Activated naive CD4-positive, alpha-beta T cell treated with anti-CD3 and anti-CD28 coated beads for 36 hours (primary cell): ENCODE measurements around the gene SHISAL1. TPM values are rescaled to one million over a fixed set of nuclear protein-coding genes. Genes with fewer than 3 reads are reported as not detected.

ENCODE experiments used
- CTCF ChIA-PET: fragments of 350-600 bp; sonication (Branson Sonifier 250); formaldehyde crosslinking; loops from one replicate; lab custom pipeline; 2021; ENCODE audit warnings: antibody characterized with exemption; lab: Charles Lee
- DNase-seq: peaks from one replicate; pipeline ENCODE4 v3.0.0-alpha.2; 2020
- H3K27ac Mint-ChIP-seq: one replicate; pipeline ENCODE4 v1.8.0; 2021; ENCODE audit warnings: mild to moderate bottlenecking, mixed read lengths
- H3K27me3 Mint-ChIP-seq: one replicate; pipeline ENCODE4 v1.8.0; 2021; ENCODE audit warnings: low read depth, mixed read lengths
- H3K36me3 Mint-ChIP-seq: one replicate; pipeline ENCODE4 v1.8.0; 2021; ENCODE audit warnings: low read depth, mixed read lengths
- H3K4me1 Mint-ChIP-seq: one replicate; pipeline ENCODE4 v1.8.0; 2021; ENCODE audit warnings: low read depth, mixed read lengths
- H3K4me3 Mint-ChIP-seq: one replicate; pipeline ENCODE4 v1.8.0; 2021; ENCODE audit warnings: mild to moderate bottlenecking, moderate library complexity, mixed read lengths
- H3K9me3 Mint-ChIP-seq: one replicate; pipeline ENCODE4 v1.8.0; 2021; ENCODE audit warnings: mixed read lengths
- intact Hi-C: fragments of 100-400 bp; cut with micrococcal nuclease; formaldehyde crosslinking; loops from one replicate; pipeline ENCODE4 v1.15.1; 2023
- total RNA-seq, 2 experiments: library from RNA; stranded (reverse); gene quantifications; one replicate each; pipeline ENCODE4 v1.2.3, GENCODE V29; 2021

The SHISAL1 gene
- total RNA-seq, 2 experiments from 2014 or later, result not detected

GRCh38 chr22:44199164-44199563 lies 113.6 kb downstream of the SHISAL1 start:
- Mint-ChIP-seq H3K27ac (no peak overlapping the region), H3K36me3 (peaks cover 26% of the 10 kb centered on the region), H3K27me3 (no peaks in the 10 kb centered on the region), H3K9me3 (no peaks in the 10 kb centered on the region), H3K4me1 (peaks cover 12% of the 10 kb centered on the region), H3K4me3 (no peak overlapping the region)
- CTCF ChIA-PET, result no interaction called here
- DNase-seq, result no peak
- intact Hi-C loops, result no loop called here

GRCh38 chr22:44197271-44197670 lies 115.5 kb downstream of the SHISAL1 start:
- intact Hi-C loops, result no loop called here
- no peak overlapping the region for H3K27ac Mint-ChIP-seq
- peaks cover 31% of the 10 kb centered on the region for H3K36me3 Mint-ChIP-seq
- DNase-seq, result no peak
- no peaks in the 10 kb centered on the region for H3K9me3 Mint-ChIP-seq
- no peak overlapping the region for H3K4me3 Mint-ChIP-seq
- no peaks in the 10 kb centered on the region for H3K27me3 Mint-ChIP-seq
- peaks cover 29% of the 10 kb centered on the region for H3K4me1 Mint-ChIP-seq
- CTCF ChIA-PET, result no interaction called here

DNA sequence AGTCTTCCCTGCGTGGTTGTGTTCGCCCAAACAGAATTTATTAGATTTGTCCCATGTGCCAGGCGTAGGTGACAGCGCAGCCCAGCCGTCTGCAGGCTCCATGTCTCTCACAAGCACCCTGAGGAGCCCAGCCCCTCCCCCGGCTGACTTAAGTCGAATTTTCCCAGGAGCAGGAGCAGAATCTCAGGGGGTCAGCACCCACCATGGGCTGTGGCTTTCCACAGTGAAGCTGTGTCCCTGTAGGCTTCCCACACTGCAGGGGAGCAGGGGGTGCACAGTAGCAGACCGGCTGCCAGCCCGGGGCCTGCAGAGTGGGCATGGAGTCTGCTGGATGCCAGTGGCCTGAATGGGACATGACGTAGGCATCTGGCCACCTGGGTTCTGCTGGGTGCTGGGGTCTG lies 116.0 kb downstream of the SHISAL1 start:
- Mint-ChIP-seq H3K9me3 (no peaks in the 10 kb centered on the region), H3K27me3 (no peaks in the 10 kb centered on the region), H3K4me1 (peaks cover 31% of the 10 kb centered on the region), H3K4me3 (no peak overlapping the region), H3K36me3 (peaks cover 30% of the 10 kb centered on the region), H3K27ac (no peak overlapping the region)
- intact Hi-C loops, result no loop called here
- DNase-seq, result no peak
- CTCF ChIA-PET, result no interaction called here

GRCh38 chr22:44196241-44196640 lies 116.5 kb downstream of the SHISAL1 start:
- Mint-ChIP-seq H3K27me3 (no peaks in the 10 kb centered on the region), H3K4me1 (peaks cover 35% of the 10 kb centered on the region), H3K9me3 (no peaks in the 10 kb centered on the region), H3K36me3 (peaks cover 31% of the 10 kb centered on the region), H3K27ac (no peak overlapping the region), H3K4me3 (no peak overlapping the region)
- no peak for DNase-seq
- intact Hi-C loops, result no loop called here
- CTCF ChIA-PET, result no interaction called here

DNA sequence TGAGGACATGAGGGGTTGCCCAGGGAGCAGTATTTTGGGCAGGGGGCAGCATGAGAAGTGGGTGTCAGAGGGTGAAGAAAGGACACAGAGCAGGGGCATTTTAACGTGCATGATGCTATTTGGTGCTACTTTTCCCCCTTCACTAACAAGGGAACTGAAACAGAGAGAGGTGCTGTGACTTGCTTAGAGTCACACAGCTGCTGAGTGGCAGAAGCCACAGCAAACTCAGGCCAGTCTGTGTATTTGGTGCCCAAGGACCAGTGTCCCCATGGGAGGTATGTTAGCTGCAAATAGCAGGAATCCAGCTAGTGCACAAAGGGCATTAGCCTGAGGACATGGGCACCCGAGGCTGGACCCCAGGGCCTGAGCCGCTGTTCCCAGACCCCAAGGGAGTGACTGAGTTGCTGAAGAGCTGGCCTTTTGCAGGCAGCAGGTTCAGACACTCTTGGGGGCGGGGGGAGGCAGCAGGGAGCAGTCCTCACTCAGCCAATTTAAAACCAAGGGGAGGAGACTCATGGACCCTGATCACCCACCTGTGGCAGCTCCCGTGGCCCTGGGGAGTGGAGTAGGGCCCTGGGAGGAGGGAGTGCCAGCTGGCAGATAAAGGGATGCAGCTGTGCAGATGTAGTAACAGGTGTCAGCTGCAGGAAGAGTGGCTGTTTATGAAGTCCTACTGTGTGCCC lies 117.4 kb downstream of the SHISAL1 start:
- Mint-ChIP-seq H3K4me3 (no peak overlapping the region), H3K9me3 (no peaks in the 10 kb centered on the region), H3K27me3 (no peaks in the 10 kb centered on the region), H3K4me1 (peaks cover 37% of the 10 kb centered on the region), H3K27ac (no peak overlapping the region), H3K36me3 (peaks cover 31% of the 10 kb centered on the region)
- DNase-seq, result no peak
- CTCF ChIA-PET, result interaction anchor here (0.7 kb wide), 1 partner anchor 15 kb away, joined by 3 read pairs; no protein-coding TSS in a partner anchor
- intact Hi-C loops, result no loop called here

- Mint-ChIP-seq H3K4me3 (no peak overlapping the region), H3K36me3 (peaks cover 29% of the 10 kb centered on the region), H3K9me3 (no peaks in the 10 kb centered on the region), H3K27me3 (no peaks in the 10 kb centered on the region), H3K27ac (no peak overlapping the region), H3K4me1 (peaks cover 36% of the 10 kb centered on the region)
- intact Hi-C loops, result no loop called here
- CTCF ChIA-PET, result no interaction called here
- DNase-seq, result no peak
Measured at GRCh38 chr22:44194569-44194968, 118.2 kb downstream of the SHISAL1 start.

Other genes starting within 250 kb of the SHISAL1 start
- 10 to 100 TPM; 64.6 to 67.8 TPM for gene PARVG, start 132.0 kb downstream of the SHISAL1 start, total RNA-seq
- gene RTL6, start 185.3 kb upstream of the SHISAL1 start, total RNA-seq, result 1 to 10 TPM; 4.5 to 5.1 TPM